Upper lobe of left lung (tissue), 4 donors: ENCODE results near the gene SMAD2.

Source experiments
- CTCF ChIP-seq, 6 experiments: fragments of 450-650 bp in 4 of 6; fragments of 200-600 bp in 2 of 6; sonication (generic) in 2 of 6; IDR thresholded peaks; one replicate each; pipeline ENCODE4 v1.5.1; 2016 to 2019; ENCODE audit warnings: antibody characterized with exemption in 6 of 6
- EP300 ChIP-seq, 4 donors: sonication (generic); formaldehyde crosslinking; IDR thresholded peaks; one replicate each; pipeline ENCODE4 v1.5.1; 2017; ENCODE audit warnings: antibody characterized with exemption in 4 of 4, control low read depth in 2 of 4
- POLR2A ChIP-seq, 4 donors: fragments of 450-650 bp; IDR thresholded peaks; one replicate each; pipeline ENCODE4 v1.5.1; 2016 to 2017; ENCODE audit warnings: antibody characterized with exemption in 4 of 4, mild to moderate bottlenecking in 2 of 4
- POLR2AphosphoS5 ChIP-seq, 2 donors: sonication (generic); formaldehyde crosslinking; IDR thresholded peaks; one replicate each; pipeline ENCODE4 v1.5.1; 2017; ENCODE audit warnings: antibody characterized with exemption in 2 of 2

DNA sequence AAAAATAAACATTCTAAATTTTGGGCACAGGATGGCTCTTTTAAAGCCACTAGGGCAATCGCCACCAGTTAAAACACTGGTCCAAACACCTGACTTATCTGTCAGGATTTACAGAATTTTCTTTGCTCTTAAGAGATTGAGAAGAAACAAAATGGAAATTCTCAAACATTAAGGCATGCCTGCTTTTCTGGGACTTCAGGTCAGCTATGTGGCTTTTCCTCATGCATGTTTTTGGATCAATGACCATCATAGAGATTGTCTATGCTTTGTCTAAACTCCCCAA, 112.7 kb downstream of the SMAD2 start:
- TF ChIP-seq EP300 (IDR thresholded peaks at IDR 0.05), result no peak
- TF ChIP-seq CTCF (IDR thresholded peaks at IDR 0.05), result no peak
- TF ChIP-seq POLR2AphosphoS5 (IDR thresholded peaks at IDR 0.05), result no peak
- no peak for TF ChIP-seq POLR2A (IDR thresholded peaks at IDR 0.05)
